T follicular helper cell (primary cell): ENCODE results near the gene SRA1.

ENCODE experiments used
- DNase-seq: peaks from one replicate; pipeline ENCODE4 v3.0.0-alpha.2; 2020; ENCODE audit warnings: low read depth

SRA1 gene

DNA sequence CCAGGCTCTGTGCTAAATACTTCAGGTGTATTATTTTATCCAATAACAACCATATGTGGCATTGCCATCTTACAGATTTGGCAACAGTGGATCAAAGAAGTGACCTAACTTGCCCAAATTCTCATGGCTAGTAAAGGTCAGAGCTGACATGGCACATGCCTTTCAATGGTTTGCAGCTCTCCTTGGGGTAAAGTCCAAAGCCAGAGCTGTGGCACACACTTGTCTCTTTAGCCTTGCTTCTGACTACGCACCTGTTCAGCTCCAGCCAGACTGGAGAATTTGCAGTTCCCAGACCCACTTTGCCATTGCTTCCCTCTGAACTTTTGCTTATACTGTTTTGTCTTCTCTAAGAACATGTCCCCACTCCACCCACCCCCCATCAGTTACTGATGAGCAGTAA, 13.2 kb upstream of the SRA1 start:
- DNase-seq: no peak

DNA sequence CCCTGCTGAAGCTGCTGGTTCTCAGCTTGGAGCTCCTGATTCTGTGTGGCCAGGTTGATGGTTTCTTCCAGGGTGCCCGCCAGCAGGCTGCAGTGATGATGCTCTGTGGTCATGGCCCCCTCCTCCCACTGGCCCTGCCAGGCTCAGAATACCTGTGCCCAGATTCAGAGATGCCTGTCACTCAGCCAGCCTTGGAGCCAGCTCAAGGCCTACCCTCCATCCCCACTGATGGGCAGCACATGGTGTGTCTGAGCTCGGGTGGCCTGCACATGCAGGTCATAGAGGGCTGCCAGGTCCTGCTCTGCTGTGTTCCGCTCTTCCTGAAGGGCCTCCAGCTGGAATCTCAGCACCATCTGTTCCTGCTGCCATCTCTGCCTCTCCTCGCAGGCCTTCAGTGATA, 12.8 kb upstream of the SRA1 start:
- DNase-seq: no peak

GRCh38 chr5:140569197-140569596, 11.9 kb upstream of the SRA1 start:
- no peak for DNase-seq

DNA sequence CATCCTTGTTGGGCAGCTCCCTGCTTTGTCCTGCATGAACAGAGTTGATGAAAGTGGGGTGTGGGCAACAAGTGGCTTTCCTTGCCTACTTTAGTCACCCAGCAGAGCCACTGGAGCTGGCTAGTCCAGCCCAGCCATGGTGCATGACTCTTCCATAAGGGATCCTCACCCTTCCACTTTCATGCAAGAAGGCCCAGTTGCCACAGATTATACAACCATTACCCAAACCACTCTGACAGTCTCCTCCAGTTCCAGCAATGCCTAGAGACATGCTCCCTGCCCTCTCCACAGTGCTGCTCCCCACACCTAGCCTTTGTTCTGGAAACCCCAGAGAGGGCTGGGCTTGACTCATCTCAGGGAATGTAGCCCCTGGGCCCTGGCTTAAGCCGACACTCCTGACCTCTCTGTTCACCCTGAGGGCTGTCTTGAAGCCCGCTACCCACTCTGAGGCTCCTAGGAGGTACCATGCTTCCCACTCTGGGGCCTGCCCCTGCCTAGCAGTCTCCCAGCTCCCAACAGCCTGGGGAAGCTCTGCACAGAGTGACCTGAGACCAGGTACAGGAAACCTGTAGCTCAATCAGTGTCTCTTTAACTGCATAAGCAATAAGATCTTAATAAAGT, 11.3 kb upstream of the SRA1 start:
- DNase-seq: no peak

- no peak for DNase-seq
Measured at GRCh38 chr5:140567871-140568270, 10.6 kb upstream of the SRA1 start.

DNA sequence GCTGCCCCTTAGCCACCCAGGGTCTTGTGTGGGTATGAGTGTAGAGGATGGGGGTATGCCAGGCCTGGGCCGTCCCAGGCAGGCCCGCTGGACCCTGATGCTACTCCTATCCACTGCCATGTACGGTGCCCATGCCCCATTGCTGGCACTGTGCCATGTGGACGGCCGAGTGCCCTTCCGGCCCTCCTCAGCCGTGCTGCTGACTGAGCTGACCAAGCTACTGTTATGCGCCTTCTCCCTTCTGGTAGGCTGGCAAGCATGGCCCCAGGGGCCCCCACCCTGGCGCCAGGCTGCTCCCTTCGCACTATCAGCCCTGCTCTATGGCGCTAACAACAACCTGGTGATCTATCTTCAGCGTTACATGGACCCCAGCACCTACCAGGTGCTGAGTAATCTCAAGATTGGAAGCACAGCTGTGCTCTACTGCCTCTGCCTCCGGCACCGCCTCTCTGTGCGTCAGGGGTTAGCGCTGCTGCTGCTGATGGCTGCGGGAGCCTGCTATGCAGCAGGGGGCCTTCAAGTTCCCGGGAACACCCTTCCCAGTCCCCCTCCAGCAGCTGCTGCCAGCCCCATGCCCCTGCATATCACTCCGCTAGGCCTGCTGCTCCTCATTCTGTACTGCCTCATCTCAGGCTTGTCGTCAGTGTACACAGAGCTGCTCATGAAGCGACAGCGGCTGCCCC, 10.0 kb upstream of the SRA1 start:
- DNase-seq: no peak

GRCh38 chr5:140566665-140567064, 9.4 kb upstream of the SRA1 start:
- no peak for DNase-seq

DNA sequence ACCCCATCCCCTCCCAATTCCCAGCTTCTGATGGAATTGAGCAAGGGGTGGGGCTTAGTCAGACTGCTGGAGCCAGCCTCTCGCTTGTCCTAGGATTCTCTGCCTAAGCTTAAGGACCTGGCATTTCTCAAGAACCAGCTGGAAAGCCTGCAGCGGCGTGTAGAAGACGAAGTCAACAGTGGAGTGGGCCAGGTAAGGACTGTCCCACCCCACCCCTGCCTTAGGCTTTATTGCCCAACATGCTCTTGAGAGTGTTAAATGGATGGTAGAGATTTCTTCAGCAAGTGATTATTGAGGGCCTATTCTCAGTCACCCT, 8.5 kb upstream of the SRA1 start:
- DNase-seq: no peak

- no peak for DNase-seq
Measured at GRCh38 chr5:140565024-140565779, 7.9 kb upstream of the SRA1 start.

DNA sequence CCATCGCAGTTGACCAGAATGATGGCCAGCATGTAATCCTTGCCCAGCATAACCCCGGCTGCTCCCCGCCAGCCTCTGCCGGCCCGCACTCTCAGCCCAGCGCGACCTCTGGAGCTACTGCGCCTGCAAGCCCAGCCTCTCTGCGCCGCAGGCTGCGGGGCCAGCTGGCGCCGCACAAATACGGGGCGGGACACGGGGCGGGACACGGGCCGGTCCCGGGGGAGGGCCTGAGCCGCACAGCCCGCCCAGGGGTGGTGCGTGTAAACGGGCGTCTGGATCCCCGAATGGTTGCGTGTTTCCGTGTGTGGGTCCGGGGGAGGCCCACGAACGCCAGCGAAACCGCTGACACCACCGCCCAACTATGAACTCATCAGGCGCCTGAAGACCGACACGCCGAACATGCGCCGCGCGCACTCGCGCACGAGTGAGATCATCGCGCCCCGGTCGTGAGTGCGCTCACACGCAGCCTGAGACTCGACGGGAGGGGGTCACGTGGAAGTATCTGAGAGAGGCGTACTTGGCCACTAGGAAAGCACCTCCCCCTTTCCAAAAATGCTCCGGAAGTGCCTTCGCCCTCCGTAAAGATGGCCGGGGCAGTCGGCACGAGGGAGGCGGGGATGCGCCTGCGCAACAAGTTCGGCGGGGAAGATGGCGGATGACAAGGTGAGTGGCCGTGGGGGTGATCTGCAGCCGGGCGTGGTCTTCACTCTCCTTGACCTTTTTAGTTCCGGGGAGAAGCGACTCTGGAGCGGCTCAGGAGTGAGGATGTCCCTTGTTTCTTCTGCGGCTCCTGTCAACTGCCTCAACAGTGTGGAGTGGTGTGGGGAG, 7.1 kb upstream of the SRA1 start, which contains the start of the genes APBB3 and SLC35A4:
Gene APBB3, minus strand, starts transcription at position 403 of the 828 bp plus-strand sequence. Its CDS starts 353 bp downstream, at position 50.
Gene SLC35A4, plus strand, starts transcription at position 633 of the 828 bp plus-strand sequence. CDS start 2,342 bp downstream, outside the sequence.
- peak; percentile 96 for DNase-seq

GRCh38 chr5:140563596-140563995, 6.3 kb upstream of the SRA1 start:
- DNase-seq: no peak

GRCh38 chr5:140561753-140562523, 4.7 kb upstream of the SRA1 start:
- DNase-seq: no peak

DNA sequence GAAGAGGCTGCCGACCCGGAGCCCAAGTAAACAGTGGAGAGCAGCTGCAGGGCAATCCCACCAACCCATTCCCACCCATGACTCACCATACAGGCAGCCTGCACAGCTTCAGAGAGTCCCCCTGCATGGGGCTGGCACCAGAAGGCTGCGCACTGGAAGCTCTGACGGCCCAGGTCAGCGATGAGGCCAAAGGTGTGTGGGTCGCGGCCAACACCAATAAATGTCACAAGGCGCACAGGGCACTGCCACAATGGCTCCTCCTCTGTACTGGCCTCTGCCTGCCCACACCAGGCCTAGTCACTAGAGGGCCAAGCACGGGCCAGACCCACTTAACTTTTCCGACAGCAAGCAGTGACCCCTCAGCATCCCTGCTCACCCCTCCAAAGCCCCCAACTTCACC, 3.0 kb upstream of the SRA1 start:
- no peak for DNase-seq

DNA sequence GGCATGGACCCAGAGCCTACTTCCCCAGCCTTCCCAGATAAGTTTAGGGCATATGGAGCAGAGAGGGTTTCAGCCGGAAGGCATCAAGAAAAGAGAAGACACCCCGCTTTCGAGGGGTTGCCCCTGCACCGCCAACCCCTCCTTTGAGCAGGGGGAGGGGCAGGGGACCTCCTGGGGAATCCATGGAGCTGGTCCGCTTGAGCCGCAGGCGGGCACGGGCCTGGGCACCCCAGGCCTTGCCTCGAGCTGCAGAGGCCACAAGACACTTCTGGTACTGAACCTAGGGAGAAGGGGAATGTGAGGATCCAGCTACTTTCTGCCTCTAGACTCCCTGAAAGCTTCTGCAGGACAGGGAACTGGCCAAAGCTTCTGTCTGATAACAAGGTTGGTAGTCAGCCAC, 1.3 kb upstream of the SRA1 start:
- DNase-seq: no peak

GRCh38 chr5:140557965-140558364, 692 bp upstream of the SRA1 start:
- DNase-seq: no peak

DNA sequence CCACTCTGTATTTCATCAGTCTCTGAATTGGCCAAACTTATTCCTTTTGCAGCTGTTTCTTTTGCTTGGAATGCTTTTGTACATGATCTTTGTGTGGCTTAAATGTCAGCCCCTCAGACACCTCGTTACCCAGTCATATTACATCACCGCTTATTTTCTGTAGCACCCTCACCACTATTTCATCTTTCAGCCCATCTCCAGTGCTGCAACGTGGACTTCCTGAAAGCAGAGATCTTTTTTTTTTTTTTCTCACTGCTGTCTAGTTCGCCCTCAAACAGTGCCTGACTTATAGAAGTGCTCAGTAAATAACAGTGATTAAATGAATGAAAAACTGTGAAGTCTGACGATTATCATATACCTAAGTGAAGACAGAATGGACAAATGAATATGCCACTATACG, 835 bp downstream of the SRA1 start:
- DNase-seq: no peak

DNA sequence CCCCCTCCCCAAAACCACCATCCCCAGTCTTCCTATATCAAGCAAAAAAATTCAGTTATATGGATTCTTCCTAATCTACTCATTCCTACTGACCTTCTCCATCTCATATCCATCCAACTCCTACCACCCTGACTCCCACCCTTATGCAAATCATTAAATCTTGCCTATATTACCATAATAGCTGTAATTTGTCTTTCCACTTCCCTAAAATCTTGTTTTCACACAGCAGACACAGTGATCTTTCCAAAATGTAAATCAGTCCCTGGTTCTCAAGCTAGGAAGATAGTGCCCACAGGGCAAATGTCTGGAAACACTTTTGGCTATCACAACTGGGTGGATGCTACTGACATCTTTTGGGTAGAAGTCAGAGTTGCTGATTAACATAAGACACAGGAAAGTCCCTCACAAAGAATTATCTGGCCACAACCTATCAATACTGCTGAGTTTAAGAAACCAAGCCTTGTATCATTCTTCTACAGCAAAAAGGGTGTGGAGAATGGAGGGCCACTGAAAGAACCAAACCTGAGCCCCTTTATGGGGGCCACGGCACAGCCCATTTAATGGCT, 1.4 kb downstream of the SRA1 start:
- DNase-seq: no peak

DNA sequence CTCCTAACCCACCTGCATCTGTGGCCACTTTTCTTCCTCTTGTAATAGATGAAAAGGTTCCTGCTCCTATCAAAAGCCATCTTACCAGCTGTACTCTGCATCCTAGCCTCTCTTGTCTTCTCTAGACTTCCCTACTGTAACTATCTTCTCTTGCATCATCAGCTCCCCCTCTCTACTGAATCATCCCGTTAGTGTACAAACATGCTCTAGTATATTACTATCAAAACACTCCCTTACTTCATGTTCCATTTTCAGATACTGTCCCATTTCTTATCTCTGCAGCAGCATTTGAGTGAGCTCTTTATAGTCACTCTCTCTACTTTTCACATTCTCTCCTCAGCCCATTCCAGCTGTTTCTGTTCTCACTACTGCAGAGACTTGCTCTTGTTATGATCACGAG, 2.8 kb downstream of the SRA1 start:
- DNase-seq: no peak

- DNase-seq: no peak
Measured at GRCh38 chr5:140553657-140554056, 3.6 kb downstream of the SRA1 start.

- no peak for DNase-seq
Measured at GRCh38 chr5:140551872-140552271, 5.4 kb downstream of the SRA1 start.
